ENCODE measurements around the gene SOWAHC.

DNA sequence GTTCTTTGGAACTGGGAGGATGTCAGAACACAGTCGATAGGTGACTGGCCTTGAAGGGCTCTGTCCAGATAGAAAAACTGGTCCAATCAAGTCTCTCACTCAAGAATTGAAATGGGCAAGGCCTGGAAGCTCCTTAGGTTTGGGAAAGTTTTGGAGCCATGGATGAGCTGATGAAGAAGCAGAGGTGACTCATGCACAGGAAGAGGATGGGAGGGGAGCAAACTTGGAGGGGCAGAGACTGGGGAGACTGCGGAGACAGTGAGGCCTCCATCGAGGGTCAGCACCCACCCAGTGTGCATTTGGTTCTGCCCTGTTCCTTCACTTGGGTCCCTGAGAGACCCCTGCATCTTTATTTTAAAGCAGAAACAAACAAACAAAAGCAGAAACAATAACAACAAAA is 41.1 kb downstream of the SOWAHC start:
- TF ChIP-seq, protein P1, sequence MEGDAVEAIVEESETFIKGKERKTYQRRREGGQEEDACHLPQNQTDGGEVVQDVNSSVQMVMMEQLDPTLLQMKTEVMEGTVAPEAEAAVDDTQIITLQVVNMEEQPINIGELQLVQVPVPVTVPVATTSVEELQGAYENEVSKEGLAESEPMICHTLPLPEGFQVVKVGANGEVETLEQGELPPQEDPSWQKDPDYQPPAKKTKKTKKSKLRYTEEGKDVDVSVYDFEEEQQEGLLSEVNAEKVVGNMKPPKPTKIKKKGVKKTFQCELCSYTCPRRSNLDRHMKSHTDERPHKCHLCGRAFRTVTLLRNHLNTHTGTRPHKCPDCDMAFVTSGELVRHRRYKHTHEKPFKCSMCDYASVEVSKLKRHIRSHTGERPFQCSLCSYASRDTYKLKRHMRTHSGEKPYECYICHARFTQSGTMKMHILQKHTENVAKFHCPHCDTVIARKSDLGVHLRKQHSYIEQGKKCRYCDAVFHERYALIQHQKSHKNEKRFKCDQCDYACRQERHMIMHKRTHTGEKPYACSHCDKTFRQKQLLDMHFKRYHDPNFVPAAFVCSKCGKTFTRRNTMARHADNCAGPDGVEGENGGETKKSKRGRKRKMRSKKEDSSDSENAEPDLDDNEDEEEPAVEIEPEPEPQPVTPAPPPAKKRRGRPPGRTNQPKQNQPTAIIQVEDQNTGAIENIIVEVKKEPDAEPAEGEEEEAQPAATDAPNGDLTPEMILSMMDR (IDR thresholded peaks at IDR 0.05) = no peak
- no peak for TF ChIP-seq POLR2A (IDR thresholded peaks at IDR 0.05)

All from body of pancreas (tissue), 4 donors.